ENCODE results near the gene SPECC1L. TPM values are rescaled to one million over a fixed set of nuclear protein-coding genes. Genes with fewer than 3 reads are reported as not detected.
"Not testable (repeated sequence)": the region's sequence is repeated elsewhere in the genome, so short reads cannot be mapped to it uniquely, and the experiment has no call there.

Gene SPECC1L
- total and polyA plus RNA-seq, 10 donors, result 5.0 to 65.4 (median 41.5) TPM

DNA sequence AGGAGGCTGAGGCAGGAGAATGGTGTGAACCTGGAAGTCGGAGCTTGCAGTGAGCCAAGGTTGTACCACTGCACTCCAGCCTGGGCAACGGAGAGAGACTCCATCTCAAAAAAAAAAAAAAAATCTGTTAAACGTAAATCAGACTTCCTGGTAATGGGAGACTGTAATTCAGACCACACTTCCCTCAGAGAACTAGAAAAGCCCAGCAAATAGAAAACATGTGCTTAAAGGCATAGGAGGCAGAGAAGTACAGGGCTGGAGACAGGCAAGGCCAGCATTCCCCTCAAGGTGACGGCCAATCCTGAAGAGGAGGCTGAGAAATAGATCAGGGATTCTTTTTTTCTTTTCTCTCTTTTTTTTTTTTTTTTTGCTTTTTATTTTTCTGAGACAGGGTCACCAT lies 34.0 kb upstream of the SPECC1L start:
- Histone ChIP-seq H3K27me3 (replicated peaks in 1 of 7) (no peaks in the 10 kb centered on the region), H3K36me3 (no peaks in the 10 kb centered on the region), H3K9me3 (no peaks in the 10 kb centered on the region), H3K4me3 (no peak overlapping the region), H3K27ac (no peak overlapping the region), H3K4me1 (peaks cover 2 to 31% (median 13%) of the 10 kb centered on the region in 6 donors)
- no peak for DNase-seq
- intact Hi-C loops (cut with DNase I; ENCODE audit: low total_unique reads), result no loop called here
- TF ChIP-seq POLR2AphosphoS5 (IDR thresholded peaks at IDR 0.05), result no peak
- TF ChIP-seq POLR2A (IDR thresholded peaks at IDR 0.05), result no peak
- TF ChIP-seq, protein P1, sequence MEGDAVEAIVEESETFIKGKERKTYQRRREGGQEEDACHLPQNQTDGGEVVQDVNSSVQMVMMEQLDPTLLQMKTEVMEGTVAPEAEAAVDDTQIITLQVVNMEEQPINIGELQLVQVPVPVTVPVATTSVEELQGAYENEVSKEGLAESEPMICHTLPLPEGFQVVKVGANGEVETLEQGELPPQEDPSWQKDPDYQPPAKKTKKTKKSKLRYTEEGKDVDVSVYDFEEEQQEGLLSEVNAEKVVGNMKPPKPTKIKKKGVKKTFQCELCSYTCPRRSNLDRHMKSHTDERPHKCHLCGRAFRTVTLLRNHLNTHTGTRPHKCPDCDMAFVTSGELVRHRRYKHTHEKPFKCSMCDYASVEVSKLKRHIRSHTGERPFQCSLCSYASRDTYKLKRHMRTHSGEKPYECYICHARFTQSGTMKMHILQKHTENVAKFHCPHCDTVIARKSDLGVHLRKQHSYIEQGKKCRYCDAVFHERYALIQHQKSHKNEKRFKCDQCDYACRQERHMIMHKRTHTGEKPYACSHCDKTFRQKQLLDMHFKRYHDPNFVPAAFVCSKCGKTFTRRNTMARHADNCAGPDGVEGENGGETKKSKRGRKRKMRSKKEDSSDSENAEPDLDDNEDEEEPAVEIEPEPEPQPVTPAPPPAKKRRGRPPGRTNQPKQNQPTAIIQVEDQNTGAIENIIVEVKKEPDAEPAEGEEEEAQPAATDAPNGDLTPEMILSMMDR (IDR thresholded peaks at IDR 0.05 in 8 of 11, conservative IDR thresholded peaks at IDR 0.05 in 3 of 11), result no peak
- whole genome bisulfite sequencing, 5 donors, result 53 to 74% (median 67%) methylated on average over 4 of the region's 4 CpGs

DNA sequence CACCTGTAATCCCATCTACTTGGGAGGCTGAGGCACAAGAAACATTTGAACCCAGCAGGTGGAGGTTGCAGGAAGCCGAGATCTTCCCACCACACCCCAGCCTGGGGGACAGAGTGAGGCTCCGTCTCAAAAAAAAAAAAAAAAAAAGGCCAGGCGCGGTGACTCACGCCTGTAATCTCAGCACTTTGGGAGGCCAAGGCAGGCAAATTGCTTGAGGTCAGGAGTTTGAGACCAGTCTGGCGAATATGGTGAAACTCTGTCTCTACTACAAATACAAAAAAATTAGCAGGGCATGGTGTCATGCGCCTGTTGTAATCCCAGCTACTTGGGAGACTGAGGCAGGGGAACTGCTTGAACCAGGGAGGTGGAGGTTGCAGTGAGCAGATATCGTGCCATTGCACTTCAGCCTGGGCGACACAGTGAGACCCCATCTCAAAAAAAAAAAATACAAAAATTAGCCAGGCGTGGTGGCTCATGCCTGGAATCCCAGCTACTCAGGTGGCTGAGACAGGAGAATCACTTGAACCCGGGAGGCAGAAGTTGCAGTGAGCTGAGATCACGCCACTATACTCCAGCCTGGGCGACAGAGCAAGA lies 32.4 kb upstream of the SPECC1L start:
- peaks cover 14 to 36% (median 24%) of the 10 kb centered on the region in 6 donors for H3K4me1 ChIP-seq
- H3K27ac ChIP-seq; H3K36me3 ChIP-seq; H3K27me3 ChIP-seq (replicated peaks in 1 of 7); intact Hi-C loops (cut with DNase I; ENCODE audit: low total_unique reads); H3K4me3 ChIP-seq; DNase-seq; H3K9me3 ChIP-seq: not testable (repeated sequence)
- 85 to 95% (median 91%) methylated on average over 13 of the region's 13 CpGs for WGBS, 5 donors

DNA sequence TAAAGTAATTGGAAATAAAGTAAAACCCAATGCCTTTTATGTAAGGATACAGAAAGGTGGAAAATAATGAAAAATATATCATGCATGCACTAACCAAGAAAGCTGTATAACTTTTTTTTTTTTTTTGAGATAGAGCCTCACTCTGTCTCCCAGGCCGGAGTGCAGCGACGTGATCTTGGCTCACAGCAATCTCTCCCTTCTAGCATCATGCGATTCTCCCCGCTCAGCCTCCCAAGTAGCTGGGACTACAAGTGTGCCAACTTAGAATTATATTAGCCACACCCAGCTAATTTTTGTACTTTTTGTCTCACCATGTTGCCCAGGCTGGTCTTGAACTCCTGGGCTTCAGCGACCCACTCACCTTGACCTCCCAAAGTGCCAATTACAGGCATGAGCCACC lies 30.2 kb upstream of the SPECC1L start:
- no peaks in the 10 kb centered on the region for H3K36me3 ChIP-seq
- no peak for DNase-seq
- peaks cover 17 to 51% (median 33%) of the 10 kb centered on the region in 6 donors for H3K4me1 ChIP-seq
- WGBS, 5 donors, result 82 to 95% (median 88%) methylated on average over 6 of the region's 6 CpGs
- no peak for TF ChIP-seq POLR2AphosphoS5 (IDR thresholded peaks at IDR 0.05)
- no peak for TF ChIP-seq POLR2A (IDR thresholded peaks at IDR 0.05)
- TF ChIP-seq, protein P1 (IDR thresholded peaks at IDR 0.05 in 8 of 11, conservative IDR thresholded peaks at IDR 0.05 in 3 of 11), result no peak
- intact Hi-C loops (cut with DNase I; ENCODE audit: low total_unique reads), result no loop called here
- H3K4me3 ChIP-seq, result no peak overlapping the region
- H3K9me3 ChIP-seq, result no peaks in the 10 kb centered on the region
- no peaks in the 10 kb centered on the region for H3K27me3 ChIP-seq (replicated peaks in 1 of 7)
- peak overlapping the region in 5 of 8 donors; percentile 4 to 62 (median 48) for H3K27ac ChIP-seq

DNA sequence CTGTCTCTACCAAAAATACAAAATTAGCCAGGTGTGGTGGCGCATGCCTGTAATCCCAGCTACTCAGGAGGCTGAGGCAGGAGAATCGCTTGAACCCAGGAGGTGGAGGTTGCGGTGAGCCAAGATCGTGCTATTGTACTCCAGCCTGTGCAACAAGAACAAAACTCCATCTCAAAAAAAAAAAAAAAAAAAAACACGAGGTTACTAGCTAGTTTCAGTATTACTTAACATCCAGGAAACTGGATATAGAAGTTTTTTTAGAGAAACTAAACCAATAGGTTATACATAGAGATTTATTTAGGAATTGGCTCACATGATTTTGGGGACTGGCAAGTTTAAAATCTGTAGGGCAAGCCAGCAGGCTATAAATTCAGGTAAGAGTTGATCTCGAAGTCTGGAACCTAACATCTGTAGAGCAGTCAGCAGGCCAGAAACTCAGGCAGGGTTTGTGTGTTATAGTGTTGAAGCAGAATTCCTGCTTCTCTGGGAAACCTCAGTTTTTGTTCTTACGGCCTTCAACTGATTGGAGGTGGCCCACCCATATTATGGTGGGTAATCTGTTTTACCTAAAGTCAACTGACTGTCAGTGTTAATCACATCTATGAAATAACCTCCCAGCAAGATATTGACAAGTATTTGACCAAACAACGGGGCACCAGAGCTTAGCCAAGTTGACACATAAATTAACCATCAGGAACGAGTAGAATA lies 29.5 kb upstream of the SPECC1L start:
- peak overlapping the region in 5 of 8 donors; percentile 2 to 62 (median 48) for H3K27ac ChIP-seq
- intact Hi-C loops (cut with DNase I; ENCODE audit: low total_unique reads); H3K36me3 ChIP-seq; H3K9me3 ChIP-seq; H3K27me3 ChIP-seq (replicated peaks in 1 of 7); DNase-seq; H3K4me3 ChIP-seq: not testable (repeated sequence)
- WGBS, 5 donors, result 75 to 79% (median 78%) methylated on average over 9 of the region's 9 CpGs
- H3K4me1 ChIP-seq, result peaks cover 17 to 58% (median 36%) of the 10 kb centered on the region in 6 donors

DNA sequence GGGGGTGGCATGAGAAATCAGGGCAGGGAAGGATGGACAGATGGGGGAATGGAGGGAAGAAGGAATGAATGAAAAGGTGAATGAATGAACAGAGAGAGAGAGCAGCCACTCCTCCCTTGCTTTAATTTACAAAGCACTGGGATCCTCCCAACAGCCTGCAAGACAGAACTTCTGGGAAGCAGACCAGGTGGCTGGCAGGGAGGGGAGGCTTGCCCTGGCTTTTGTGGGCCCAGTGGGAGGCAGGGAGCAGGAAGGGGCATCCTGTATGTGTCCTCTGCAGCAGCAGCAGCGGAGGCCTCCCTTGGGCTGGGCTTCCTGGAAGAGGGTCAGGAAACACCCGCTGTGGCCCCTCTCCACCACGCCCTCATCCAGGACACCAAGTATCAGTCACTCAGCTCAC lies 27.2 kb upstream of the SPECC1L start:
- H3K9me3 ChIP-seq; intact Hi-C loops (cut with DNase I; ENCODE audit: low total_unique reads); H3K27me3 ChIP-seq (replicated peaks in 1 of 7); H3K36me3 ChIP-seq: not testable (repeated sequence)
- 20 to 29% (median 24%) methylated on average over 1 to 3 of the region's 3 CpGs; no CpG with 5 or more reads in 1 of the 5 donors for WGBS, 5 donors
- Histone ChIP-seq H3K4me3 (peak overlapping the region in 4 of 8 donors; percentile 17 to 54 (median 24)), H3K4me1 (peaks cover 21 to 75% (median 46%) of the 10 kb centered on the region in 6 donors), H3K27ac (peak overlapping the region in 6 of 8 donors; percentile 2 to 85 (median 80))
- DNase-seq, result peak; percentile 82
- peak; percentile 62 to 79 (median 78) for TF ChIP-seq POLR2AphosphoS5 (IDR thresholded peaks at IDR 0.05)
